ENCODE measurements around the gene FAAP20.
A peak's percentile ranks its signal among the peaks of the same experiment; 100 is the strongest.

DNA sequence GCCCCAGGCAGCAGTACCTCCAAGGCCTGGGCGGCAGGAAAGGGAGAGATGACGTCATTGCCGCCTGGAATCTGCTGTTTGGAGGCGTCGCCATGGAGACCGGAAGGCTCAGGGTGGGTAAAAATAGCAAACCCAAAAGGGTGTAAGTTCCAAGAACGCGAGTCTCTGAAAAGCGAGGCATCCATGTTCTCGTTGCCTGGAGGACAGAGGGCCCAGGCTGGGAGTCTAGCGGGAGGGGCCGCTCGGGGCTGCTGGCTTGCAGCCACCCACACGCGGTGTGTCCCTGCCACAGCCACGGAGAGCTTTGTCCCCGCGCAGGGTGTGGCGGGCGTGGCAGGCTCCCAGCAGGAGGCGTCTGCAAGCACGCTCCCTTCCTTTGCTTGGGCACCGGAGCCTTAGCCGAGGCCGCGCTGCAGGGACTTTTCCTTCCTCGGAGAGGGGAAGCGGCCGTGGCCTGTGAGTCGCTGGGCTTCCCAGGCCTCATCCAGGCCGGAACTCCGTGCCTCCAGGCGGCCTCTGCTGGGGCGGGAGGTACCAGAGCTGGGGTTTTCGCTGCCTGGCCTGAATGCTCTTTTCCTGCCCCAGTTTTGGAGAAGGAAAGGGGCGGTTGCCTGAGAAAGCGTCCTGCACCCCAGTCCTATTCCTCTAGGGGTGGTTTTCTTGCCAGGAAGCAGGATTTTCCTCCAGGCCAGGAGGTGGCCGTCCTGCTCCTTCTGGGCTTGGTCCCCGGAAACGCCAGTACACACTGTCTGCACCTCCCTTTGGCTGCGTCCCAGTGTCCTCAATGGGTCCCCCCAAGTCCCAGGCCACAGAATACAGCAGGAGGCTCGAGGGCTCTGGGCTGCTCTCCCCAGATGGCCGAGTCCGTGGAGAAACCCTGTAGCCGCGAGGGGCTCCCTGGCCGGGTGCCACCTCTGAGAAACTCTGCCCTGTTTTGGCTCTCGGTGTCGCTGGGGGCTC, 18.2 kb upstream of the FAAP20 start:
- TF ChIP-seq, protein P1, sequence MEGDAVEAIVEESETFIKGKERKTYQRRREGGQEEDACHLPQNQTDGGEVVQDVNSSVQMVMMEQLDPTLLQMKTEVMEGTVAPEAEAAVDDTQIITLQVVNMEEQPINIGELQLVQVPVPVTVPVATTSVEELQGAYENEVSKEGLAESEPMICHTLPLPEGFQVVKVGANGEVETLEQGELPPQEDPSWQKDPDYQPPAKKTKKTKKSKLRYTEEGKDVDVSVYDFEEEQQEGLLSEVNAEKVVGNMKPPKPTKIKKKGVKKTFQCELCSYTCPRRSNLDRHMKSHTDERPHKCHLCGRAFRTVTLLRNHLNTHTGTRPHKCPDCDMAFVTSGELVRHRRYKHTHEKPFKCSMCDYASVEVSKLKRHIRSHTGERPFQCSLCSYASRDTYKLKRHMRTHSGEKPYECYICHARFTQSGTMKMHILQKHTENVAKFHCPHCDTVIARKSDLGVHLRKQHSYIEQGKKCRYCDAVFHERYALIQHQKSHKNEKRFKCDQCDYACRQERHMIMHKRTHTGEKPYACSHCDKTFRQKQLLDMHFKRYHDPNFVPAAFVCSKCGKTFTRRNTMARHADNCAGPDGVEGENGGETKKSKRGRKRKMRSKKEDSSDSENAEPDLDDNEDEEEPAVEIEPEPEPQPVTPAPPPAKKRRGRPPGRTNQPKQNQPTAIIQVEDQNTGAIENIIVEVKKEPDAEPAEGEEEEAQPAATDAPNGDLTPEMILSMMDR (conservative IDR thresholded peaks at IDR 0.05; ENCODE audit: low read depth, low read length) = peak; percentile 58
- TF ChIP-seq EZH2 (IDR thresholded peaks at IDR 0.05; ENCODE audit: low read length, unreplicated experiment) = no peak

Measured in PC-3 (cell line).